VCaP (cell line): ENCODE measurements around the gene APOC3.

Experiments used
- H3K27ac ChIP-seq: fragments of 450-650 bp; 2 replicates; pipeline ENCODE4 v1.5.1; 2017
- TF ChIP-seq, protein P1 (sequence below): fragments of 450-650 bp; conservative IDR thresholded peaks from 2 replicates; pipeline ENCODE4 v1.5.1; 2017; ENCODE audit warnings: mild to moderate bottlenecking, moderate library complexity

APOC3 gene

DNA sequence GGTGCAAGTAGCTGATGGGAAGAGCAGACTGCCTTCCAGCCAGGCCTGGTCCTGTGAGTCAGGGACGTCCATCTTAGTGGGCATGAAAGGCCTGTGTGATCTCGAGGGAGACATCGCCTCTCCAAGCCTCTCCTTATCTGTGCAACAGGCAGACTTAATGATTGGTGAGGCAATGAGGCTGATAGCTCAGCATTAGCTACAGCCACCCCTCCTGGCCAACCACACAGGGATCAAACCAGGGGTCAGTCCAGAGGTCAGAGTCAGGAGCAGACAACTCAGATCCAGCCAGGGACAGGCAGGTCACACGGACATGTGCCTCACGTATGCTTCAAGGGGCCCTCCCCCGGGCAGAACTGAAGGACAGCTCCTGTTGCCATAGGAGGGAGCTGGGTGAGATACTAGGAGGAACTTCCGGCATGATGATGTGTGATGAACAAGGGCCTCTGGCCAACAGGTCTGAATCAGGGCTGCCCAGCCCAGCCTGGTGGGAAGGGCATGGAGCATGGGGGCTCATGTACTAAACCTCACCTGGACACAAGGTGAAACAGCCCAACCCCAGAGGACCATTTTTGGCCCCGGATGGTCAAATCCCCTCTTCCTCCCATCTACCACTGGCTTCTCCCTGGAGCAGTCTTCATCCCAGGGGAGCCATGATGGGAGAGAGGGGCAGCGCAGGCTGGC, 2.8 kb upstream of the APOC3 start:
- no peak overlapping the region for H3K27ac ChIP-seq
- TF ChIP-seq, protein P1, sequence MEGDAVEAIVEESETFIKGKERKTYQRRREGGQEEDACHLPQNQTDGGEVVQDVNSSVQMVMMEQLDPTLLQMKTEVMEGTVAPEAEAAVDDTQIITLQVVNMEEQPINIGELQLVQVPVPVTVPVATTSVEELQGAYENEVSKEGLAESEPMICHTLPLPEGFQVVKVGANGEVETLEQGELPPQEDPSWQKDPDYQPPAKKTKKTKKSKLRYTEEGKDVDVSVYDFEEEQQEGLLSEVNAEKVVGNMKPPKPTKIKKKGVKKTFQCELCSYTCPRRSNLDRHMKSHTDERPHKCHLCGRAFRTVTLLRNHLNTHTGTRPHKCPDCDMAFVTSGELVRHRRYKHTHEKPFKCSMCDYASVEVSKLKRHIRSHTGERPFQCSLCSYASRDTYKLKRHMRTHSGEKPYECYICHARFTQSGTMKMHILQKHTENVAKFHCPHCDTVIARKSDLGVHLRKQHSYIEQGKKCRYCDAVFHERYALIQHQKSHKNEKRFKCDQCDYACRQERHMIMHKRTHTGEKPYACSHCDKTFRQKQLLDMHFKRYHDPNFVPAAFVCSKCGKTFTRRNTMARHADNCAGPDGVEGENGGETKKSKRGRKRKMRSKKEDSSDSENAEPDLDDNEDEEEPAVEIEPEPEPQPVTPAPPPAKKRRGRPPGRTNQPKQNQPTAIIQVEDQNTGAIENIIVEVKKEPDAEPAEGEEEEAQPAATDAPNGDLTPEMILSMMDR: no peak

DNA sequence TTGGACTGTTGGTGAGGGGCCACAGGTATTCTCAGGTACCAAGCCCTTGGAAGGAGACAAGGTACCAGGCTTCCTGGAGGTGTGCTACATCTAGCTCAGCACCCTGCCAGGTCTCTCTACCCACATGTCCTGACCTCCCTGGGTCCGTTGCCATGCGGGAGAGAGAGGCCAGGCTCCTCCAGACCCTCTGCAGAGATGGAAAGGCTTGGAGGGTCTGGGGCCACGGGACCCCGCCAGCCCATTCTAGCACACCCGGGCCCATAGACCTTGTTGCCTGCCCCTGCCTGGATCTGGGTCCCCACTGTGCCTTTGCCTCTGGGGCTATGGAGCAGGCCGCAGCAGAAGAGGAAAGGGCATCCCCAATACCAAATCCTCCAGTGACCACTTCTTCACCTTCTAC, 2.2 kb upstream of the APOC3 start:
- TF ChIP-seq, protein P1: no peak
- no peak overlapping the region for H3K27ac ChIP-seq

DNA sequence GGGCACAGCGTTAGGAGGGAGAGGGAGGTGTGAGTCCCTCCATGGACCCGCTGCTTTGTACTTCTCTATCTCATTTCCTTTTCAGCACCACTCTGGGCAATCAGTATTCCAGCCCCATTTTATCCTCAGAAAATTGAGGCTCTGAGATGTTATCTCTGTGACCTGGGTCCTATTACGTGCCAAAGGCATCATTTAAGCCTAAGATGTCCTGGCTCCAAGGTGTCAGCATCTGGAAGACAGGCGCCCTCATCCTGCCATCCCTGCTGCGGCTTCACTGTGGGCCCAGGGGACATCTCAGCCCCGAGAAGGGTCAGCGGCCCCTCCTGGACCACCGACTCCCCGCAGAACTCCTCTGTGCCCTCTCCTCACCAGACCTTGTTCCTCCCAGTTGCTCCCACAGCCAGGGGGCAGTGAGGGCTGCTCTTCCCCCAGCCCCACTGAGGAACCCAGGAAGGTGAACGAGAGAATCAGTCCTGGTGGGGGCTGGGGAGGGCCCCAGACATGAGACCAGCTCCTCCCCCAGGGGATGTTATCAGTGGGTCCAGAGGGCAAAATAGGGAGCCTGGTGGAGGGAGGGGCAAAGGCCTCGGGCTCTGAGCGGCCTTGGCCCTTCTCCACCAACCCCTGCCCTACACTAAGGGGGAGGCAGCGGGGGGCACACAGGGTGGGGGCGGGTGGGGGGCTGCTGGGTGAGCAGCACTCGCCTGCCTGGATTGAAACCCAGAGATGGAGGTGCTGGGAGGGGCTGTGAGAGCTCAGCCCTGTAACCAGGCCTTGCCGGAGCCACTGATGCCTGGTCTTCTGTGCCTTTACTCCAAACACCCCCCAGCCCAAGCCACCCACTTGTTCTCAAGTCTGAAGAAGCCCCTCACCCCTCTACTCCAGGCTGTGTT, 829 bp upstream of the APOC3 start:
- TF ChIP-seq, protein P1: no peak
- H3K27ac ChIP-seq: no peak overlapping the region

DNA sequence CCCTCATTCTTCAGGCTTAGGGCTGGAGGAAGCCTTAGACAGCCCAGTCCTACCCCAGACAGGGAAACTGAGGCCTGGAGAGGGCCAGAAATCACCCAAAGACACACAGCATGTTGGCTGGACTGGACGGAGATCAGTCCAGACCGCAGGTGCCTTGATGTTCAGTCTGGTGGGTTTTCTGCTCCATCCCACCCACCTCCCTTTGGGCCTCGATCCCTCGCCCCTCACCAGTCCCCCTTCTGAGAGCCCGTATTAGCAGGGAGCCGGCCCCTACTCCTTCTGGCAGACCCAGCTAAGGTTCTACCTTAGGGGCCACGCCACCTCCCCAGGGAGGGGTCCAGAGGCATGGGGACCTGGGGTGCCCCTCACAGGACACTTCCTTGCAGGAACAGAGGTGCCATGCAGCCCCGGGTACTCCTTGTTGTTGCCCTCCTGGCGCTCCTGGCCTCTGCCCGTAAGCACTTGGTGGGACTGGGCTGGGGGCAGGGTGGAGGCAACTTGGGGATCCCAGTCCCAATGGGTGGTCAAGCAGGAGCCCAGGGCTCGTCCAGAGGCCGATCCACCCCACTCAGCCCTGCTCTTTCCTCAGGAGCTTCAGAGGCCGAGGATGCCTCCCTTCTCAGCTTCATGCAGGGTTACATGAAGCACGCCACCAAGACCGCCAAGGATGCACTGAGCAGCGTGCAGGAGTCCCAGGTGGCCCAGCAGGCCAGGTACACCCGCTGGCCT, 641 bp downstream of the APOC3 start:
- TF ChIP-seq, protein P1: no peak
- no peak overlapping the region for H3K27ac ChIP-seq

DNA sequence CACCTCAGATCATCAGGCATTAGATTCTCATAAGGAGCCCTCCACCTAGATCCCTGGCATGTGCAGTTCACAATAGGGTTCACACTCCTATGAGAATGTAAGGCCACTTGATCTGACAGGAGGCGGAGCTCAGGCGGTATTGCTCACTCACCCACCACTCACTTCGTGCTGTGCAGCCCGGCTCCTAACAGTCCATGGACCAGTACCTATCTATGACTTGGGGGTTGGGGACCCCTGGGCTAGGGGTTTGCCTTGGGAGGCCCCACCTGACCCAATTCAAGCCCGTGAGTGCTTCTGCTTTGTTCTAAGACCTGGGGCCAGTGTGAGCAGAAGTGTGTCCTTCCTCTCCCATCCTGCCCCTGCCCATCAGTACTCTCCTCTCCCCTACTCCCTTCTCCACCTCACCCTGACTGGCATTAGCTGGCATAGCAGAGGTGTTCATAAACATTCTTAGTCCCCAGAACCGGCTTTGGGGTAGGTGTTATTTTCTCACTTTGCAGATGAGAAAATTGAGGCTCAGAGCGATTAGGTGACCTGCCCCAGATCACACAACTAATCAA, 2.2 kb downstream of the APOC3 start:
- TF ChIP-seq, protein P1: no peak
- H3K27ac ChIP-seq: no peak overlapping the region

DNA sequence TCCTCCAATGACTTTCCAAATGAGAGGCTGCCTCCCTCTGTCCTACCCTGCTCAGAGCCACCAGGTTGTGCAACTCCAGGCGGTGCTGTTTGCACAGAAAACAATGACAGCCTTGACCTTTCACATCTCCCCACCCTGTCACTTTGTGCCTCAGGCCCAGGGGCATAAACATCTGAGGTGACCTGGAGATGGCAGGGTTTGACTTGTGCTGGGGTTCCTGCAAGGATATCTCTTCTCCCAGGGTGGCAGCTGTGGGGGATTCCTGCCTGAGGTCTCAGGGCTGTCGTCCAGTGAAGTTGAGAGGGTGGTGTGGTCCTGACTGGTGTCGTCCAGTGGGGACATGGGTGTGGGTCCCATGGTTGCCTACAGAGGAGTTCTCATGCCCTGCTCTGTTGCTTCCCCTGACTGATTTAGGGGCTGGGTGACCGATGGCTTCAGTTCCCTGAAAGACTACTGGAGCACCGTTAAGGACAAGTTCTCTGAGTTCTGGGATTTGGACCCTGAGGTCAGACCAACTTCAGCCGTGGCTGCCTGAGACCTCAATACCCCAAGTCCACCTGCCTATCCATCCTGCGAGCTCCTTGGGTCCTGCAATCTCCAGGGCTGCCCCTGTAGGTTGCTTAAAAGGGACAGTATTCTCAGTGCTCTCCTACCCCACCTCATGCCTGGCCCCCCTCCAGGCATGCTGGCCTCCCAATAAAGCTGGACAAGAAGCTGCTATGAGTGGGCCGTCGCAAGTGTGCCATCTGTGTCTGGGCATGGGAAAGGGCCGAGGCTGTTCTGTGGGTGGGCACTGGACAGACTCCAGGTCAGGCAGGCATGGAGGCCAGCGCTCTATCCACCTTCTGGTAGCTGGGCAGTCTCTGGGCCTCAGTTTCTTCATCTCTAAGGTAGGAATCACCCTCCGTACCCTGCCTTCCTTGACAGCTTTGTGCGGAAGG, 2.9 kb downstream of the APOC3 start:
- TF ChIP-seq, protein P1: no peak
- no peak overlapping the region for H3K27ac ChIP-seq
